ES-I3 (cell line): ENCODE results near the gene TMOD2.

Experiments used
- H3K36me3 ChIP-seq: 2 replicates; pipeline ENCODE4 v1.6.1; 2013; ENCODE audit warnings: mild to moderate bottlenecking, low read length, control low read depth, moderate library complexity; ENCODE audit not compliant: insufficient read depth
- H3K4me1 ChIP-seq: 2 replicates; pipeline ENCODE4 v1.6.1; 2013; ENCODE audit warnings: mild to moderate bottlenecking, control low read depth, low read length; ENCODE audit not compliant: insufficient read depth
- H3K9ac ChIP-seq: 2 replicates; pipeline ENCODE4 v1.6.1; 2013; ENCODE audit warnings: low read depth, mild to moderate bottlenecking, low read length, moderate library complexity
- H3K9me3 ChIP-seq: 2 replicates; pipeline ENCODE4 v1.6.1; 2013; ENCODE audit warnings: mild to moderate bottlenecking, low read length, moderate library complexity; ENCODE audit not compliant: control insufficient read depth, insufficient read depth

TMOD2 gene

GRCh38 chr15:51837792-51838251 lies 86.4 kb downstream of the TMOD2 start:
- peaks cover 20% of the 10 kb centered on the region for H3K4me1 ChIP-seq
- H3K36me3 ChIP-seq, result no peaks in the 10 kb centered on the region
- H3K9me3 ChIP-seq, result no peaks in the 10 kb centered on the region
- H3K9ac ChIP-seq, result no peak overlapping the region

GRCh38 chr15:51838270-51838669 lies 86.9 kb downstream of the TMOD2 start:
- peaks cover 25% of the 10 kb centered on the region for H3K4me1 ChIP-seq
- H3K9ac ChIP-seq, result no peak overlapping the region
- H3K36me3 ChIP-seq, result no peaks in the 10 kb centered on the region
- H3K9me3 ChIP-seq, result no peaks in the 10 kb centered on the region

GRCh38 chr15:51840692-51841091 lies 89.3 kb downstream of the TMOD2 start:
- Histone ChIP-seq H3K36me3 (no peaks in the 10 kb centered on the region), H3K4me1 (peaks cover 35% of the 10 kb centered on the region), H3K9ac (no peak overlapping the region), H3K9me3 (no peaks in the 10 kb centered on the region)

- Histone ChIP-seq H3K36me3 (no peaks in the 10 kb centered on the region), H3K9me3 (no peaks in the 10 kb centered on the region), H3K9ac (no peak overlapping the region), H3K4me1 (peaks cover 39% of the 10 kb centered on the region)
These were observed 90.1 kb downstream of the TMOD2 start for GRCh38 chr15:51841406-51842040.

- H3K9ac ChIP-seq, result no peak overlapping the region
- H3K36me3 ChIP-seq, result no peaks in the 10 kb centered on the region
- H3K9me3 ChIP-seq, result no peaks in the 10 kb centered on the region
- H3K4me1 ChIP-seq, result peaks cover 43% of the 10 kb centered on the region
These were observed 90.9 kb downstream of the TMOD2 start for GRCh38 chr15:51842265-51842664.

- Histone ChIP-seq H3K4me1 (peaks cover 36% of the 10 kb centered on the region), H3K9me3 (no peaks in the 10 kb centered on the region), H3K9ac (no peak overlapping the region), H3K36me3 (no peaks in the 10 kb centered on the region)
These were observed 91.7 kb downstream of the TMOD2 start for GRCh38 chr15:51842852-51843737.

GRCh38 chr15:51844747-51845426 lies 93.5 kb downstream of the TMOD2 start:
- no peaks in the 10 kb centered on the region for H3K9me3 ChIP-seq
- H3K4me1 ChIP-seq, result peaks cover 33% of the 10 kb centered on the region
- no peak overlapping the region for H3K9ac ChIP-seq
- H3K36me3 ChIP-seq, result no peaks in the 10 kb centered on the region

GRCh38 chr15:51846066-51846462 lies 94.7 kb downstream of the TMOD2 start:
- H3K9me3 ChIP-seq, result no peaks in the 10 kb centered on the region
- no peaks in the 10 kb centered on the region for H3K36me3 ChIP-seq
- peaks cover 30% of the 10 kb centered on the region for H3K4me1 ChIP-seq
- H3K9ac ChIP-seq, result no peak overlapping the region; the same call in 1 of the 2 replicates

GRCh38 chr15:51846463-51847230 lies 95.2 kb downstream of the TMOD2 start:
- H3K9ac ChIP-seq, result no peak overlapping the region; the same call in 1 of the 2 replicates
- H3K4me1 ChIP-seq, result peaks cover 30% of the 10 kb centered on the region
- no peaks in the 10 kb centered on the region for H3K36me3 ChIP-seq
- H3K9me3 ChIP-seq, result no peaks in the 10 kb centered on the region

GRCh38 chr15:51848811-51849210 lies 97.4 kb downstream of the TMOD2 start:
- H3K9ac ChIP-seq, result no peak overlapping the region
- H3K36me3 ChIP-seq, result no peaks in the 10 kb centered on the region
- H3K4me1 ChIP-seq, result peaks cover 13% of the 10 kb centered on the region
- no peaks in the 10 kb centered on the region for H3K9me3 ChIP-seq

GRCh38 chr15:51849860-51850259 lies 98.5 kb downstream of the TMOD2 start:
- H3K4me1 ChIP-seq, result peaks cover 8% of the 10 kb centered on the region

GRCh38 chr15:51853998-51854397 lies 102.6 kb downstream of the TMOD2 start:
- Histone ChIP-seq H3K9ac (no peak overlapping the region), H3K9me3 (no peaks in the 10 kb centered on the region), H3K4me1 (peaks cover 10% of the 10 kb centered on the region), H3K36me3 (no peaks in the 10 kb centered on the region)

More at GRCh38 chr15:51849860-51850259, 98.5 kb downstream of the TMOD2 start:
- H3K9me3 ChIP-seq, result no peaks in the 10 kb centered on the region
- no peaks in the 10 kb centered on the region for H3K36me3 ChIP-seq
- no peak overlapping the region for H3K9ac ChIP-seq

GRCh38 chr15:51855612-51856011 lies 104.2 kb downstream of the TMOD2 start:
- no peaks in the 10 kb centered on the region for H3K36me3 ChIP-seq
- H3K9me3 ChIP-seq, result no peaks in the 10 kb centered on the region
- H3K9ac ChIP-seq, result no peak overlapping the region
- peaks cover 10% of the 10 kb centered on the region for H3K4me1 ChIP-seq
